Endothelial cell of umbilical vein (primary cell): Measurements from ENCODE around the gene PRKD1. TPM values are rescaled to one million over a fixed set of nuclear protein-coding genes. Genes with fewer than 3 reads are reported as not detected.

Experiments
- BruUV-seq: library from RNA; stranded (reverse); fragments of 400-500 nt; replicated peaks from 2 replicates; lab custom pipeline; 2021; lab: Mats Ljungman, UMichigan
- CTCF ChIA-PET: fragments of 300-600, 350-600 bp; sonication (Branson Sonifier 250); formaldehyde crosslinking; loops from one replicate; lab custom pipeline; 2021; ENCODE audit warnings: antibody characterized with exemption, inconsistent platforms; lab: Charles Lee
- POLR2A ChIA-PET: fragments of 300-600, 350-600 bp; sonication (Branson Sonifier 250); formaldehyde crosslinking; loops from one replicate; lab custom pipeline; 2021; ENCODE audit warnings: antibody characterized with exemption, inconsistent platforms; lab: Charles Lee
- DNase-seq: peaks from one replicate; pipeline ENCODE4 v3.0.0-alpha.2; 2011; ENCODE audit warnings: low read depth, low spot score
- FAIRE-seq: peaks from 2 replicates; lab custom pipeline; 2011; peaks lifted over from hg19 to GRCh38; lab: Jason Lieb, UNC
- H2AFZ ChIP-seq: 2 replicates; pipeline ENCODE4 v1.6.0; 2012; ENCODE audit warnings: low read depth, low read length, control low read depth, inconsistent platforms
- H3K27ac ChIP-seq: 2 replicates; pipeline ENCODE4 v1.5.1; 2011; ENCODE audit warnings: low read depth, mild to moderate bottlenecking, control low read depth, low read length, moderate library complexity; ENCODE audit not compliant: insufficient read depth
- H3K27me3 ChIP-seq, 2 experiments: 2 replicates each; pipeline versions ENCODE4 v1.6.0 to v1.6.1; 2011; ENCODE audit warnings: low read length in 2 of 2, mixed read lengths in 1 of 2; ENCODE audit not compliant: control insufficient read depth in 2 of 2, insufficient read depth in 2 of 2
- H3K36me3 ChIP-seq, 2 experiments: 2 replicates in 1 of 2; 3 replicates in 1 of 2; pipeline ENCODE4 v1.5.1; 2011; ENCODE audit warnings: low read length in 2 of 2, mild to moderate bottlenecking in 1 of 2, moderate library complexity in 1 of 2; ENCODE audit not compliant: control insufficient read depth in 2 of 2, insufficient read depth in 2 of 2; ENCODE audit errors: extremely low read depth in 1 of 2
- H3K4me1 ChIP-seq: 3 replicates; pipeline ENCODE4 v1.5.1; 2011; ENCODE audit warnings: mild to moderate bottlenecking, low read length; ENCODE audit not compliant: control insufficient read depth, insufficient read depth; ENCODE audit errors: extremely low read depth
- H3K4me2 ChIP-seq: 2 replicates; pipeline ENCODE4 v1.6.1; 2011; ENCODE audit warnings: low read length, control low read depth, mixed read lengths; ENCODE audit not compliant: insufficient read depth
- H3K4me3 ChIP-seq, 3 experiments: fragments of 200-600 bp in 1 of 3; sonication (generic), shearing (Covaris generic) in 1 of 3; replicated peaks in 1 of 3; 2 replicates each; pipeline ENCODE4 v1.5.1; 2011 to 2016; ENCODE audit warnings: control low read depth in 3 of 3, low read length in 3 of 3, mild to moderate bottlenecking in 2 of 3, inconsistent platforms in 1 of 3, low read depth in 1 of 3, moderate library complexity in 1 of 3; ENCODE audit not compliant: insufficient read depth in 1 of 3
- H3K79me2 ChIP-seq: 2 replicates; pipeline ENCODE4 v1.6.0; 2012; ENCODE audit warnings: low read length, inconsistent platforms; ENCODE audit not compliant: control insufficient read depth, insufficient read depth
- H3K9ac ChIP-seq: replicated peaks from 2 replicates; pipeline ENCODE3; 2011; ENCODE audit warnings: low read length, control low read depth; ENCODE audit not compliant: insufficient read depth; ENCODE audit errors: extremely low read depth
- H3K9me1 ChIP-seq: replicated peaks from 3 replicates; pipeline ENCODE4 v1.6.0; 2011; ENCODE audit warnings: mild to moderate bottlenecking, low read length; ENCODE audit not compliant: control insufficient read depth, insufficient read depth; ENCODE audit errors: extremely low read depth
- H3K9me3 ChIP-seq: replicated peaks from 2 replicates; pipeline ENCODE4 v1.5.1; 2012; ENCODE audit warnings: low read length, inconsistent platforms; ENCODE audit not compliant: control insufficient read depth, insufficient read depth
- H4K20me1 ChIP-seq: replicated peaks from 2 replicates; pipeline ENCODE3; 2011; ENCODE audit warnings: mild to moderate bottlenecking, low read length; ENCODE audit not compliant: control insufficient read depth, insufficient read depth; ENCODE audit errors: extremely low read depth
- EZH2 ChIP-seq: IDR thresholded peaks from 2 replicates; pipeline ENCODE4 v1.6.1; 2012; ENCODE audit warnings: borderline replicate concordance, low read depth, mild to moderate bottlenecking, moderate library complexity, low read length, inconsistent platforms; ENCODE audit not compliant: severe bottlenecking
- FOS ChIP-seq: IDR thresholded peaks from 2 replicates; pipeline ENCODE4 v1.6.1; 2011; ENCODE audit warnings: mild to moderate bottlenecking, low read length, moderate library complexity, borderline replicate concordance; ENCODE audit not compliant: insufficient read depth
- GATA2 ChIP-seq: IDR thresholded peaks from 2 replicates; pipeline ENCODE4 v1.7.0; 2011; ENCODE audit warnings: low read depth, mild to moderate bottlenecking, moderate library complexity, mixed read lengths, low read length; ENCODE audit not compliant: insufficient read length, insufficient read depth
- JUN ChIP-seq: IDR thresholded peaks from 2 replicates; pipeline ENCODE4 v1.6.1; 2011; ENCODE audit warnings: borderline replicate concordance, low read depth; ENCODE audit not compliant: insufficient read length, insufficient read depth
- MYC ChIP-seq: IDR thresholded peaks from one replicate; pipeline ENCODE4 v1.6.1; 2011; ENCODE audit warnings: mild to moderate bottlenecking, low read depth, low read length
- POLR2A ChIP-seq: IDR thresholded peaks from 2 replicates; pipeline ENCODE4 v1.6.1; 2012; ENCODE audit warnings: low read depth, mild to moderate bottlenecking, control low read depth, low read length
- POLR2AphosphoS5 ChIP-seq: IDR thresholded peaks from 2 replicates; pipeline ENCODE4 v1.6.1; 2012; ENCODE audit warnings: low read depth, mild to moderate bottlenecking, control low read depth, low read length, moderate library complexity; ENCODE audit not compliant: insufficient read depth
- dilution Hi-C: fragments of 300-500 bp; cut with MboI; formaldehyde crosslinking; loops from one replicate; pipeline ENCODE4 v1.15.0; 2019; ENCODE audit warnings: low sequenced_read_pairs; ENCODE audit not compliant: extremely low pct_ligation_motif_present
- intact Hi-C: fragments of 100-400 bp; cut with micrococcal nuclease; formaldehyde crosslinking; loops from one replicate; pipeline ENCODE4 v1.10.0; 2022
- polyA plus RNA-seq, 4 experiments: library from polyadenylated mRNA; depleted of rRNA in 3 of 4; stranded (reverse) in 3 of 4; unstranded in 1 of 4; fragments of >200 nt; gene quantifications; 2 replicates each; pipeline versions ENCODE4 v1.2.1 to v1.2.3, GENCODE V29; 2011 to 2012; ENCODE audit warnings: missing spikeins in 1 of 4
- total RNA-seq: library from RNA; stranded (reverse); gene quantifications from 2 replicates; pipeline ENCODE4 v1.2.3, GENCODE V29; 2021
- TF ChIP-seq, protein P1 (sequence below): IDR thresholded peaks from 2 replicates; pipeline ENCODE4 v1.6.1; 2011; ENCODE audit not compliant: insufficient read depth, insufficient read length
- TF ChIP-seq, protein P2 (sequence below), 2 donors: IDR thresholded peaks; 1 replicate in 1 of 2; 2 replicates in 1 of 2; pipeline ENCODE4 v1.5.1; 2011; ENCODE audit warnings: low read length in 2 of 2, mild to moderate bottlenecking in 2 of 2, moderate library complexity in 2 of 2, control low read depth in 1 of 2, inconsistent platforms in 1 of 2, low read depth in 1 of 2; ENCODE audit not compliant: insufficient read depth in 1 of 2; ENCODE audit errors: extremely low read depth in 1 of 2

The PRKD1 gene
- total and polyA plus RNA-seq, 2 donors (not counting 3 experiments of a cell fraction or from before 2014, with no cell fraction given), result 3.9 to 10.9 TPM

DNA sequence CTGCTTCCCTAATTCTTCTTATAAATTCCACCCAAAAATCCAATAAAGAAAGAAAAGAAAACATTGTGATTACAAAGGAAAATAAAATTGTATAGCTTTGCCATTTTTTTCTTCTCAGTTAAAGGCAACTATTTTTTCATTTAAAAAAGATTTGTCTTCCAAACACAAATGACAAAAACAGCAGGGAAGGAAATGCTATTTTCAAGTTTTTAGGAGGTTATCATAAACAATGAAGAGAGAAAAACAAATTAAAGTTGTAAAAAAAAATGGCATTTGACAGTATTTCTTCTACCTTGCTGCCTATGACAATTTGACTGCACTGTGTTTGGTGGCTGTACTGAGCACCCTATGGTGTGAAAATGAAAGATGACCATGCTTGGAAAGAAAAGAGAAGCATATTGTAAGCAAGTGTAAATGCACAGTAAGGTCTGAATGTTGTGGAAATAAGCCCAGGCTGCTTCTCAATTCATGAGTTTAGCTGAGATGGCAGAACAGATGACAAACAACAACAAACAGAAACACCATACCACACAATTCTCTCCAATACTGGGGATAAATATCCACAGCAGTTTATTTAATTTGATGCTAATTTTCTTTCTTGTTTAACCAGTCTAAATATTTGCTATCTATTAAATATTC, 109.8 kb downstream of the PRKD1 start:
- no peaks in the 10 kb centered on the region for H3K9me1 ChIP-seq
- TF ChIP-seq EZH2 (no peak), FOS (no peak), GATA2 (no peak), MYC (no peak), POLR2AphosphoS5 (no peak), POLR2A (no peak), JUN (no peak)
- TF ChIP-seq, protein P1, sequence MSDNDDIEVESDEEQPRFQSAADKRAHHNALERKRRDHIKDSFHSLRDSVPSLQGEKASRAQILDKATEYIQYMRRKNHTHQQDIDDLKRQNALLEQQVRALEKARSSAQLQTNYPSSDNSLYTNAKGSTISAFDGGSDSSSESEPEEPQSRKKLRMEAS, result no peak
- TF ChIP-seq, protein P2, sequence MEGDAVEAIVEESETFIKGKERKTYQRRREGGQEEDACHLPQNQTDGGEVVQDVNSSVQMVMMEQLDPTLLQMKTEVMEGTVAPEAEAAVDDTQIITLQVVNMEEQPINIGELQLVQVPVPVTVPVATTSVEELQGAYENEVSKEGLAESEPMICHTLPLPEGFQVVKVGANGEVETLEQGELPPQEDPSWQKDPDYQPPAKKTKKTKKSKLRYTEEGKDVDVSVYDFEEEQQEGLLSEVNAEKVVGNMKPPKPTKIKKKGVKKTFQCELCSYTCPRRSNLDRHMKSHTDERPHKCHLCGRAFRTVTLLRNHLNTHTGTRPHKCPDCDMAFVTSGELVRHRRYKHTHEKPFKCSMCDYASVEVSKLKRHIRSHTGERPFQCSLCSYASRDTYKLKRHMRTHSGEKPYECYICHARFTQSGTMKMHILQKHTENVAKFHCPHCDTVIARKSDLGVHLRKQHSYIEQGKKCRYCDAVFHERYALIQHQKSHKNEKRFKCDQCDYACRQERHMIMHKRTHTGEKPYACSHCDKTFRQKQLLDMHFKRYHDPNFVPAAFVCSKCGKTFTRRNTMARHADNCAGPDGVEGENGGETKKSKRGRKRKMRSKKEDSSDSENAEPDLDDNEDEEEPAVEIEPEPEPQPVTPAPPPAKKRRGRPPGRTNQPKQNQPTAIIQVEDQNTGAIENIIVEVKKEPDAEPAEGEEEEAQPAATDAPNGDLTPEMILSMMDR (IDR thresholded peaks at IDR 0.05; ENCODE audit: extremely low read depth in 1 of 2, insufficient read depth in 1 of 2, low read depth in 1 of 2, low read length in 2 of 2), result no peak
- no peaks in the 10 kb centered on the region for H3K9me3 ChIP-seq
- no peak overlapping the region for H3K9ac ChIP-seq
- H2AFZ ChIP-seq, result no peak overlapping the region
- H3K36me3 ChIP-seq, result no peaks in the 10 kb centered on the region
- no peak overlapping the region for H3K4me2 ChIP-seq
- ChIA-PET CTCF (no interaction called here), POLR2A (no interaction called here)
- no peaks in the 10 kb centered on the region for H3K27me3 ChIP-seq
- intact Hi-C loops (no loop called here), dilution Hi-C loops (no loop called here)
- BruUV-seq, result no TSS peak
- H4K20me1 ChIP-seq, result no peaks in the 10 kb centered on the region
- H3K79me2 ChIP-seq, result no peaks in the 10 kb centered on the region
- H3K27ac ChIP-seq, result no peak overlapping the region
- no peak overlapping the region for H3K4me3 ChIP-seq
- FAIRE-seq (no peak), DNase-seq (no peak)
- H3K4me1 ChIP-seq, result no peaks in the 10 kb centered on the region
